ENCODE measurements around the gene WDFY2. TPM values are rescaled to one million over a fixed set of nuclear protein-coding genes. Genes with fewer than 3 reads are reported as not detected.

Gene WDFY2
- total RNA-seq, 3 donors from 2014 or later (not counting 1 experiment from before 2014, with no cell fraction given), result 29.5 to 32.1 (median 31.3) TPM

DNA sequence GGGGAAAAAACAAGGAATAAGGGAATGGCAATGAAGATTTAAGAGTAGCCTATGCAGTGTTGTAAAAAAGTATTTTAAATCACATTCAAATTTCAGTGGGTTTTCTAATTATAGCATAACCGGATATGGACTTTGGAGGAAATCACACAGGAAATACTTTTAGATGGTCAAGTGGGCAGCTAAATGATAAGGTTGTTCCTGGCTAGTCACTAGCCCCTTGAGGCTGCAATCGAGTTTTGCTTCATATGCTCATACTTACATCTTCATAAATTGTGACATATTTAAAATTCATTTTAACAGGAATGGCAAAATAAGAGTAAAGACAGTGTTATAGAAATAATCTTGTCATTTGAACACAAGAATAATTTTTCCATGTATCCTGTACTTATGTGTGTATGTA is 88.9 kb downstream of the WDFY2 start:
- no peaks in the 10 kb centered on the region for H3K27me3 ChIP-seq (ENCODE audit: control insufficient read depth, insufficient read depth, low read length)
- no peak overlapping the region for H3K27ac ChIP-seq (ENCODE audit: low read length)
- no peak for ATAC-seq
- WGBS (ENCODE audit: insufficient coverage), result 0% methylated on average over 1 of the region's 2 CpGs
- Mint-ChIP-seq H3K9me3 (no peaks in the 10 kb centered on the region), H3K4me3 (peak overlapping the region; percentile 73), H3K36me3 (no peaks in the 10 kb centered on the region), H3K27ac (peak overlapping the region in 1 of 2 donors; percentile 29), H3K27me3 (ENCODE audit: low read depth in 2 of 2) (no peaks in the 10 kb centered on the region), H3K4me1 (peaks cover 38 to 42% of the 10 kb centered on the region in 2 donors)
- TF ChIP-seq, protein P1, sequence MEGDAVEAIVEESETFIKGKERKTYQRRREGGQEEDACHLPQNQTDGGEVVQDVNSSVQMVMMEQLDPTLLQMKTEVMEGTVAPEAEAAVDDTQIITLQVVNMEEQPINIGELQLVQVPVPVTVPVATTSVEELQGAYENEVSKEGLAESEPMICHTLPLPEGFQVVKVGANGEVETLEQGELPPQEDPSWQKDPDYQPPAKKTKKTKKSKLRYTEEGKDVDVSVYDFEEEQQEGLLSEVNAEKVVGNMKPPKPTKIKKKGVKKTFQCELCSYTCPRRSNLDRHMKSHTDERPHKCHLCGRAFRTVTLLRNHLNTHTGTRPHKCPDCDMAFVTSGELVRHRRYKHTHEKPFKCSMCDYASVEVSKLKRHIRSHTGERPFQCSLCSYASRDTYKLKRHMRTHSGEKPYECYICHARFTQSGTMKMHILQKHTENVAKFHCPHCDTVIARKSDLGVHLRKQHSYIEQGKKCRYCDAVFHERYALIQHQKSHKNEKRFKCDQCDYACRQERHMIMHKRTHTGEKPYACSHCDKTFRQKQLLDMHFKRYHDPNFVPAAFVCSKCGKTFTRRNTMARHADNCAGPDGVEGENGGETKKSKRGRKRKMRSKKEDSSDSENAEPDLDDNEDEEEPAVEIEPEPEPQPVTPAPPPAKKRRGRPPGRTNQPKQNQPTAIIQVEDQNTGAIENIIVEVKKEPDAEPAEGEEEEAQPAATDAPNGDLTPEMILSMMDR (IDR thresholded peaks at IDR 0.05), result no peak
- H3K4me1 ChIP-seq (ENCODE audit: control insufficient read depth, insufficient read depth, low read length), result no peaks in the 10 kb centered on the region
- H3K9me3 ChIP-seq (ENCODE audit: control insufficient read depth, insufficient read depth, low read length), result no peaks in the 10 kb centered on the region
- H3K36me3 ChIP-seq (ENCODE audit: control insufficient read depth, insufficient read depth, low read length), result no peaks in the 10 kb centered on the region
- intact Hi-C loops (cut with micrococcal nuclease), result no loop called here
- no peak overlapping the region for H3K4me3 ChIP-seq (ENCODE audit: low read length)
- DNase-seq, result no peak

DNA sequence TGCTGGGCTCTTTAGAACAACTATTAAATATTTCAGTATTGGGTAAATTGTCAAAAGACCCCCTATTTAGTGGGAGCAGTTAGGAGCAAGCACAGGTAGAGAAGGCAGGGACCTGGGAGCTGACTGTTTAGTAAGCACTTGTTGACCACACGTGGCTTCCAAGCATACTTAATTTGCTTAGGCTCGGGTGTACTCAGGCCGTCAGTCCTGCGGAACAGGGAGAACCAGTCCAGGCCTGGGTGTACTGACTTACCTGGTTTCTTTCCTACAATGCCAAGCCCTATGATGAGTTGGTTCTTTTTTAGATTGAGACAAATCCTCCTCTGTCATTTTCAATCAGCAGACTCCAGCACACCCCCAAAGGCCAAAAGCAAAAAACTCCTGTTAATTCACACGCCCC is 90.0 kb downstream of the WDFY2 start:
- Histone ChIP-seq H3K4me3 (ENCODE audit: low read length) (no peak overlapping the region), H3K27ac (ENCODE audit: low read length) (no peak overlapping the region), H3K36me3 (ENCODE audit: control insufficient read depth, insufficient read depth, low read length) (no peaks in the 10 kb centered on the region), H3K4me1 (ENCODE audit: control insufficient read depth, insufficient read depth, low read length) (no peaks in the 10 kb centered on the region), H3K9me3 (ENCODE audit: control insufficient read depth, insufficient read depth, low read length) (no peaks in the 10 kb centered on the region), H3K27me3 (ENCODE audit: control insufficient read depth, insufficient read depth, low read length) (no peaks in the 10 kb centered on the region)
- WGBS (ENCODE audit: insufficient coverage), result 95% methylated on average over 5 of the region's 5 CpGs
- TF ChIP-seq, protein P1 (IDR thresholded peaks at IDR 0.05), result no peak
- no peak for ATAC-seq
- Mint-ChIP-seq H3K9me3 (no peaks in the 10 kb centered on the region), H3K36me3 (no peaks in the 10 kb centered on the region), H3K4me3 (no peak overlapping the region), H3K27ac (no peak overlapping the region), H3K27me3 (ENCODE audit: low read depth in 2 of 2) (no peaks in the 10 kb centered on the region), H3K4me1 (peaks cover 38 to 42% of the 10 kb centered on the region in 2 donors)
- DNase-seq, result no peak
- intact Hi-C loops (cut with micrococcal nuclease), result no loop called here

DNA sequence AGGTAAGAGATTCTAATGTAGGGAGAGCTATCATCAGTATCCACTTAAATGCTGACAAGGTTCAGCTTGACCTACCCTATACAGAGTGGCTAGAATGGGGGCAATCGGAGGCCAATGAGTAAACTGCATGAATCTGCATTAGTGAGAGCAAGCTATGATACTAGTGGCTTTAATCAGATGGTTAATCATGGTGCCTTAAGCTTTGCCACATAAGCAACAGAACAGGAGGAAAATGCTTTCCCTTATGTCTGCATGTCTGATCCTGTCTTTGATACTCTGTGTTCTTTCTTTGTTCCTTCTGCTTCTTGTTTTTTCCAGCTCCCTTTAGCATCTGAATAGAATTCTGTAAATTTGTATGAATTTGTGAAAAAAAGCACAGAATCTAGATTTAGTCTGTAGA is 91.1 kb downstream of the WDFY2 start:
- Mint-ChIP-seq H3K27me3 (ENCODE audit: low read depth in 2 of 2) (no peaks in the 10 kb centered on the region), H3K9me3 (no peaks in the 10 kb centered on the region), H3K4me1 (peaks cover 31 to 32% of the 10 kb centered on the region in 2 donors), H3K27ac (no peak overlapping the region), H3K4me3 (no peak overlapping the region), H3K36me3 (no peaks in the 10 kb centered on the region)
- H3K9me3 ChIP-seq (ENCODE audit: control insufficient read depth, insufficient read depth, low read length), result no peaks in the 10 kb centered on the region
- H3K27me3 ChIP-seq (ENCODE audit: control insufficient read depth, insufficient read depth, low read length), result no peaks in the 10 kb centered on the region
- intact Hi-C loops (cut with micrococcal nuclease), result no loop called here
- no peaks in the 10 kb centered on the region for H3K36me3 ChIP-seq (ENCODE audit: control insufficient read depth, insufficient read depth, low read length)
- no peak overlapping the region for H3K4me3 ChIP-seq (ENCODE audit: low read length)
- H3K4me1 ChIP-seq (ENCODE audit: control insufficient read depth, insufficient read depth, low read length), result no peaks in the 10 kb centered on the region
- WGBS (ENCODE audit: insufficient coverage), result 87% methylated on average over 1 of the region's 1 CpG
- ATAC-seq (no peak), DNase-seq (no peak)
- TF ChIP-seq, protein P1 (IDR thresholded peaks at IDR 0.05), result no peak
- no peak overlapping the region for H3K27ac ChIP-seq (ENCODE audit: low read length)

DNA sequence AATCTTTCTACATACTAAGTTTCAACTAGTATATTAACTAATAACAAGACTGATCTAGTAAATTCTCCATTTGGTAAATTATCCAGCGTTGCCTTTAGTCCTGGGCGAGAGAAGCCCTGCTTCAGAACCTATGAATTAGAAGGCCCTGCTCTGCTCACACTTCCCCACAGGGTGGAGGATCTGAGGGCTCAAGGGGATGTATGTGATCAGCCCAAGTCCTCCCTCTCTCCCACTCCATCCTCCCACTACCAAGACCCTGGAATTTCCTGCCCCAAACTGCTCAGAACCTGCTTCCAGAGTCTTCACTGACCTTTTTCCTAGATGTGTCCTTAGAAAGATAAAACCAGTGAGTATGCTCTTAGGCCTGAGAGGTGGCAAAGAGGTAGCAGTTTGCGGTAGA is 91.6 kb downstream of the WDFY2 start:
- peaks cover 27 to 31% of the 10 kb centered on the region in 2 donors for H3K4me1 Mint-ChIP-seq
- no peaks in the 10 kb centered on the region for H3K9me3 Mint-ChIP-seq
- H3K36me3 Mint-ChIP-seq, result no peaks in the 10 kb centered on the region
- intact Hi-C loops (cut with micrococcal nuclease), result no loop called here
- TF ChIP-seq, protein P1 (IDR thresholded peaks at IDR 0.05), result no peak
- H3K27me3 Mint-ChIP-seq (ENCODE audit: low read depth in 2 of 2), result no peaks in the 10 kb centered on the region
- DNase-seq (no peak), ATAC-seq (no peak)
- no peaks in the 10 kb centered on the region for H3K9me3 ChIP-seq (ENCODE audit: control insufficient read depth, insufficient read depth, low read length)
- 98% methylated on average over 2 of the region's 3 CpGs for WGBS (ENCODE audit: insufficient coverage)
- H3K4me3 ChIP-seq (ENCODE audit: low read length), result no peak overlapping the region
- H3K27ac Mint-ChIP-seq, result no peak overlapping the region
- H3K4me1 ChIP-seq (ENCODE audit: control insufficient read depth, insufficient read depth, low read length), result no peaks in the 10 kb centered on the region
- H3K27me3 ChIP-seq (ENCODE audit: control insufficient read depth, insufficient read depth, low read length), result no peaks in the 10 kb centered on the region
- no peaks in the 10 kb centered on the region for H3K36me3 ChIP-seq (ENCODE audit: control insufficient read depth, insufficient read depth, low read length)
- H3K27ac ChIP-seq (ENCODE audit: low read length), result no peak overlapping the region
- H3K4me3 Mint-ChIP-seq, result no peak overlapping the region
